Measurements from ENCODE around the gene SHISA5.
A peak's percentile ranks its signal among the peaks of the same experiment; 100 is the strongest.
"Not testable (repeated sequence)": the region's sequence is repeated elsewhere in the genome, so short reads cannot be mapped to it uniquely, and the experiment has no call there.

SHISA5 gene

GRCh38 chr3:48504051-48504946 lies at the start of gene SHISA5:
TSS of gene SHISA5 (minus strand) at chr3:48504174. CDS start at chr3:48504094, 80 bp downstream.
- DNase-seq, result no peak

GRCh38 chr3:48553361-48553760 lies 49.4 kb upstream of the SHISA5 start:
- DNase-seq, result no peak

- DNase-seq, result no peak
These were observed 48.4 kb upstream of the SHISA5 start for GRCh38 chr3:48552111-48552951.

- DNase-seq, result not testable (repeated sequence)
These were observed 47.7 kb upstream of the SHISA5 start for GRCh38 chr3:48551651-48552050.

GRCh38 chr3:48548729-48549705 lies 45.0 kb upstream of the SHISA5 start:
- peak; percentile 35 for DNase-seq

- no peak for DNase-seq
These were observed 44.2 kb upstream of the SHISA5 start for GRCh38 chr3:48548126-48548525.

GRCh38 chr3:48546203-48546829 lies 42.3 kb upstream of the SHISA5 start:
- no peak for DNase-seq

- DNase-seq, result no peak
These were observed 40.2 kb upstream of the SHISA5 start for GRCh38 chr3:48544141-48544540.

GRCh38 chr3:48543271-48543866 lies 39.4 kb upstream of the SHISA5 start:
- no peak for DNase-seq

- no peak for DNase-seq
These were observed 34.5 kb upstream of the SHISA5 start for GRCh38 chr3:48538451-48538850.

- no peak for DNase-seq
These were observed 32.8 kb upstream of the SHISA5 start for GRCh38 chr3:48536785-48537184.

- DNase-seq, result no peak
These were observed 32.1 kb upstream of the SHISA5 start for GRCh38 chr3:48536116-48536515.

- DNase-seq, result no peak
These were observed 31.6 kb upstream of the SHISA5 start for GRCh38 chr3:48535578-48535977.

- no peak for DNase-seq
These were observed 29.0 kb upstream of the SHISA5 start for GRCh38 chr3:48532977-48533337.

- no peak for DNase-seq
These were observed 28.4 kb upstream of the SHISA5 start for GRCh38 chr3:48532271-48532976.

- not testable (repeated sequence) for DNase-seq
These were observed 26.7 kb upstream of the SHISA5 start for GRCh38 chr3:48530701-48531100.

- no peak for DNase-seq
These were observed 24.8 kb upstream of the SHISA5 start for GRCh38 chr3:48528754-48529153.

- no peak for DNase-seq
These were observed 24.1 kb upstream of the SHISA5 start for GRCh38 chr3:48528048-48528447.

- DNase-seq, result no peak
These were observed 21.0 kb upstream of the SHISA5 start for GRCh38 chr3:48524970-48525369.

- DNase-seq, result no peak
These were observed 17.7 kb upstream of the SHISA5 start for GRCh38 chr3:48521635-48522034.

GRCh38 chr3:48519277-48519643 lies 15.3 kb upstream of the SHISA5 start:
- DNase-seq, result no peak

Measured in NCI-H1048 (cell line).